HG03520 (cell line): ENCODE measurements around the gene AHCY.
"Not testable (repeated sequence)": the region's sequence is repeated elsewhere in the genome, so short reads cannot be mapped to it uniquely, and the experiment has no call there.

Source experiments
- ATAC-seq: cut with Tn5 transposase; IDR thresholded peaks from one replicate; pipeline ENCODE4 v1.9.1; 2021; ENCODE audit warnings: mild to moderate bottlenecking, moderate library complexity; ENCODE audit not compliant: unreplicated experiment

Gene AHCY

DNA sequence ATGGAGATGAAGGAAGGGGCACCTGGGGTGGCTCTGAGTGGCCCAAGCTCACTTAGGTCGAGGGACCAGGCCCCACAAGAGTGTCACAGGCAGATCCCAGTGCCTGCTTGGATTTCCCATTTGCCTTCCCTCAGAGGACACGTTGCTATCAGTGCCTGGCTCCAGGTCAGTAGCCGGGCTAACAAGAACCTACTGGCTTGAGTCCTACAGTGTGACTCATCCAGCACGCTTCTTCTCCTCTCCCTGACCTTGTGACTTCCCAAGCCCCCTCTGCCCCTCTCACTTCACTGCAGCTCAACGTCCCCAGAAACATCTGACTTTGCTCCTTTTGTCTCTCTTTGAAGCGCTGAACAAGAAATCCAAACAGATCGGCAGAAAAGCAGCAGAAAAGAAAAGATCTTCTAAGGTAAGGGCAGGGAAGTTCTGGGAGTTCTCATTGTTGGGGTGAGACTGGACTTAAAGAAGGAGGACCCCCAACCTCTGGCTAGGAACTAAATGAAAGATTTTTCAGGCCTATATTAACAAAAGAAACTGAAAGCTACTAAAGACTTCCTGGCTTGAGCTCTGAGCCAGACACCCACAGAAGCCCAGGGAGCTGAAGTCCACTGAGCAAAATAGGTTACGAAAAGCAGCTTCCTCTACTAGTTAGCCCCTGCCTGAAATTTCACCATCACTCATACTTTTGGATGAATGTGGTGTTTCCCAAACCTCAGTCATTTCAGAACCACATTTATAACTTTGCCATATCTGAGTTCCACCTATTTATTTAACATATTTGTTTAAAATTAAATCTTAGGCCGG, 40.5 kb downstream of the AHCY start:
- no peak for ATAC-seq

- no peak for ATAC-seq
Measured at GRCh38 chr20:34260208-34260942, 42.8 kb downstream of the AHCY start.

GRCh38 chr20:34256629-34257124, 46.5 kb downstream of the AHCY start:
- no peak for ATAC-seq

GRCh38 chr20:34254979-34255378, 48.2 kb downstream of the AHCY start:
- ATAC-seq, result no peak

DNA sequence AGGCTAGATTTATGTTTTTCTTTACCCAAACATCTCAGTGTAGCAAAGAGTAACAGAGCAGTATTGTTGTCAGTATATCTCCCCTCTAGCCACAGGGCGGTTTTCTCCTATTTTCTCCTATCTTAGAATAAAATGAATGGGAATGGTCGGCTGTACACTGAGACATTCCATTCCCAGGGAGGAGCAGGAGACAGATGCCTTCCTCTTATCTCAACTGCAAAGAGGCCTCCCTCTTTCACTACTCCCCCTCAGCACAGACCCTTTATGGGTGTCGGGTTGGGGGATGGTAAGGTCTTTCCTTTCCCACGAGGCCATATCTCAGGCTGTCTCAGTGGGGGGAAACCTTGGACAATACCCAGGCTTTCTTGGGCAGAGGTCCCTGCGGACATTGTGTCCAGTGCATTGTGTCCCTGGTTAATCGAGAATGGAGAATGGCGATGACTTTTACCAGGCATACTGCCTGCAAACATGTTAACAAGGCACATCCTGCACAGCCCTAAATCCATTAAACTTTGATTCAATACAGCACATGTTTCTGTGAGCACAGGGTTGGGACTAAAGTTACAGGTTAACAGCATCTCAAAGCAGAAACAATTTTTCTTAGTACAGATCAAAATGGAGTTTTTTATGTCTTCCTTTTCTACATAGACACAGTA, 50.6 kb downstream of the AHCY start:
- not testable (repeated sequence) for ATAC-seq

DNA sequence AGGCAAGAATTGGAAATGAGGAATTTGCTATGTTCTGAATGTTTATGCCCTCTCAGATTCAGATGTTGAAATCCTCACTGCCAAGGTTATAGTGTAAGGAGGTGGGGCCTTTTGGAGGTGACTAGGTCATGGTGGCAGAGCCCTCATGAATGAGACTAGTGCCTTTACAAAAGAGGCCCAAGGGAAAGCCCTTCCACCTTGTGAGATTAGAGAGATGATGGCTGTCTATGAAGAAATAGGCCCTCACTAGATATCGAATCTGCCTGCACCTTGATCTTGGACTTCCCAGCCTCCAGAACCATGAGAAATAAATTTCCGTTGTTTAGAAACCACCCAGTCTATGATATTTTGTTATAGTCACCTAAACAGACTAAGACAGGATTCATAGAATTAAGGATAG, 51.5 kb downstream of the AHCY start:
- ATAC-seq, result no peak

- ATAC-seq, result no peak
Measured at GRCh38 chr20:34250005-34250404, 53.1 kb downstream of the AHCY start.

GRCh38 chr20:34249291-34249690, 53.9 kb downstream of the AHCY start:
- ATAC-seq, result no peak

DNA sequence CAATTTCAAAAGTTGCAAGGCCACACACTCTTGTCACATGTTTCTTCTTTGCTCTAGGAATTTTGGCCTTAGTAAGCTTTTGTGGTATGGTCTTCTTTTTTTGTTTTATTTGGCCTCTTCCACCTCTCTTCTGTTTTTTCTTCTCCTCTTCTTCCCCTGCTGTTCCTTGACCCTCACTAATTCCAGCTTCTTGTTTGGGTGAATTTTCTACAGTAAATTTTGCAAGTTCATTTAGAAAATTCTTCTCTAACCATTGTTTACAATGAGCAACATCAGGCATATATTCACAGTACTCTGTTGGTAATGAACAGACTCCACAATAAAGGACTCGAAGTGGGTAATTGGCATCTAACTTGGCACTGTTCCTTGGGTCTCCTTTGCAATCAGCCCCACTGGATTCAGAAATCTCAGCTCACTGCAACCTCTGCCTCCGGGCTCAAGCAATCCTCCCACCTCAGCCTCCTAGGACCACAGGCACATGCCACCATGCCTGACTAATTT, 57.0 kb downstream of the AHCY start:
- no peak for ATAC-seq

DNA sequence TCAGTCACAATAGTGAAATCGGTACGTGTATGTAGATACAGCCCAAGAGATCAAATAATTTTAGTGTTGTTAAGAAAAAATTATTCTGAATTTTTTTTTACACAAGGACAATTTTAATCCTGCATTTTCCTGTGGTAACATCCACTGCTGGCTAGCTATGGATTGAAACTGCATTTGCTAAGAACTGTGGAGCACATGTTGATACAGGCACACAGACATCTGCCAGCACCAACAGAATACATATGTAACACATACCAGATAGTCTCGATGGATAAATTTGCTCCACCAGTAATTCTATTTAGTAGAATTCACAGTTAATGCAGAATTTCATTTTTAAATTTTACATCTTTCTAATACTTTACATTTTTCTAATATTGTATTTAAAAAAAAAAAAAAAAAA, 59.8 kb downstream of the AHCY start:
- no peak for ATAC-seq

GRCh38 chr20:34242879-34243278, 60.3 kb downstream of the AHCY start:
- ATAC-seq, result no peak

- ATAC-seq, result not testable (repeated sequence)
Measured at GRCh38 chr20:34242015-34242414, 61.1 kb downstream of the AHCY start.

DNA sequence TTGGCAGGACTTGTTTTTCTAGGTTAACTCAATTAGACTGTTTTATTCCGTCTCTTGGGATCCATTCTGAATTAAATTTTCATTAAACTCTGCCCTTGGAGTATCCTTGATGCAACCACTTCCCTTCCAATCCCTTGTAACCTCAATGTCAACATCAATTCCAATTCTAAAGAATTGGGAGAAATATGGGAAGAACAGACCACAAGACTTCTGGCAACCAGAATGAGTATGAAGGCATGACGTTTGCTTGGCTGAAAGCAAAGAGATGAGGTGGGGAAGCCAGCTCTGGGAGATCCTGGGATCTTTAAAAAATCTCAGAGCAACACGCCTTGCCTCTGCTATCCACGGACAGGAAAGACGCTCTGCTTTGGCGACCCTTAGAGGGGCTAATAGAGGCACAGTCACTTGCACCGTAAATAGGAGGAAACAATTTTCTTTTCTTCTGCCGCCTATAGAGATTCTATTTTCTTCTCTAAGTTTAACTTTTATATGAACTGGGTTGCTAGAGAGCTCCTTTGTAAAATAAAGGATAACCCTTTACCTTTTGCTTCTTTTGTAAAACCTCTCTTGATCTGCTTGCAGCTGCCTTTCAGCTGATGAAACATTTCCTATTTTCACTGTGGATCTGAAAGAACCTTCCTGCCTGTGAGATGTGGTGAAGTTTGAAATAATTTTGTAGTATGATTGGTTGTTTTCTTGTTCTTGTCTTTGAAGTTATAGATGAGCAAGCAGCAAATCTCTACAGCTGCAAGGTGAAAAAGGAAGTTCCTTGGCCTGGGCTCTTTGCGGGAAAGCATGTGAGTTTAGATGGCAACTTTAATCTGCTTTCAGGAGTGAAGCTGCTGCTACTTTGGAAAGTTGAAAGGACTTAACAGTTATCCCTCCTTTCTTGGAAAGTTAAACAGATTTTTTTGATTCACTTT, 62.2 kb downstream of the AHCY start, which contains the start of gene ASIP:
Gene ASIP (plus strand): TSS at position 731 of the 923 bp plus-strand sequence. CDS start 18,952 bp downstream, outside the sequence.
- no peak for ATAC-seq

DNA sequence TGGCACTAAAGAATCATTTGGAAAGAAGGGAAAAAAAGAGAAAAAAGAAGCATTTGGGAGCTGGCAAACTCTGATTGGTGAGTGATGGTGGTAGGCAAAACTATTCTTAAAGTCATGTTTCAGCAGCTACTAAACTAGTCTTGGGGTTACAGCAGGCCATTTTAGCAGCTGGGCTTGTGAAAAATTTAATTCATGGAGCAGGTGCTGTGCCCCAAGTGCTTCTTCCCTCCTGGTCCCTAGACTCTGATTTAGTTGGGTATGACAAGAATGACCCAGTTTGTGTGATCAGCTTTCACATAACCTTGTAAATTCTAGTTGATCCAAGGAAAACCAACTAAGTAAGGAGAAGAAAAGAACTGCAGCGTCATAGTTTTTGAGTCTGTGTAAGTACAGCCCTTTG, 63.0 kb downstream of the AHCY start:
- no peak for ATAC-seq

DNA sequence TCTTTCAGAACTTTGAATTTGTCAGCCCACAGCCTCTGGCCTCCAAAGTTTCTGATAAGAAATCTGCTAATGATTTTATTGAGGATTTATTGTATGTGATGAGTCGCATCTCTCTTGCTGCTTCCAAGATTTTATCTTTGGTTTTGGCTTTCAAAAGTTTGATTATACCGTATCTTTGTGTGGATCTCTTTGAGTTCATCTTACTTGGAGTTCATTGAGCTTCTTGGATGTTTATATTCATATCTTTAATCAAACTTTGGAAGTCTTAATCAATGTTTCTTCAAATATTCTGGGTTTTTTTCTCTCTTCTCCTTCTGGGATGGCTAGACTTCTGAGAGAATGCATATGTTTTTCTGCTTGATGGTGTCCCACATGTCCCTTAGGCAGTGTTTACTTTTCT, 65.2 kb downstream of the AHCY start:
- no peak for ATAC-seq

- ATAC-seq, result no peak
Measured at GRCh38 chr20:34235875-34236274, 67.3 kb downstream of the AHCY start.

- ATAC-seq, result no peak
Measured at GRCh38 chr20:34233687-34234086, 69.5 kb downstream of the AHCY start.

DNA sequence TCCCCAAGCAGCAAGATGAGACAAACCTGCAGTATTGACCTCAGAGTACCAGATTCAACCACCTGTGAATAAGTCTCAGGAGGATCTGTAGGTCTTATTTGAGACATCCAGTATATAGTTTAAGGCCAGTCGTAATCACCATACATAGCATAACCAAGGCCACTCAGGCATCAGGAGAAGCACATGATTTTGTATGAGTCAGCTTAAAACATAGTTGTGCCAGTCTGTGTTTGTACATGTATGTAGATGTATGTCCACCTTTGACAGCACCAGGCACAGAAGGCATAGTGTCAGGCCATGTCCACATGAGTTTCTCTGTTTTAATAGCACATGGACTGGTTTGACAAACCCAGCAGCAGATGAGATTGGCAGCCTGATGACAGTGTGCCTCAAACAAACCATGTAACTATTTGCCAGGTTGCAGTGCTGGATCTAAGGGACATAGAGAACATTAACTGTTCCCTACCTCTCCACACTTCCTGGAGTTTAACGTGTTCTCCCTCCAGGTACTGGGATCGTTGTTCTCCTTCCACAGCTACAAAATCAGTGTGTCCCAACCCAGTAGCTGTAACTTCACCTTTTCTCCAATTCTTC, 70.6 kb downstream of the AHCY start:
- ATAC-seq, result no peak

DNA sequence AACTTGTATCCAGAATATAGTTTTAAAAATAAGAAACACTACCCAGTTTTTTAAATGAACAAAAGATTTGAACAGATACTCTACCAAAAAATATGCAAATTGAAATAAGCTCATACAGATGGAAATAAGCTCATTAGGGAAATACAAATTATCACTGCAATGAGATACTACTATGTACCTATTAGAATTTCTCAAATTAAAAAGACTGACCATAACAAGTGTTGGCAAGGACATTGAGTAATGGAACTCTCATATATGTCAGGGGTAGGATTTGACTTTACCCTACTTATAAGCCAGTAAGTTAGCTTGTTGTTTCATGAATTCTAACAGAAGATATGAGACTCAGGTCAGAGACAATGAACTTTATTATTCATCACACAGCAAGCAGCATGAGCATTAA, 71.5 kb downstream of the AHCY start:
- no peak for ATAC-seq
